NCI-H748 treated with DMSO at 0.1 percent for 48 hours (cell line): ENCODE data around the gene STEAP1B.
A peak's percentile ranks its signal among the peaks of the same experiment; 100 is the strongest.
"Not testable (repeated sequence)": the region's sequence is repeated elsewhere in the genome, so short reads cannot be mapped to it uniquely, and the experiment has no call there.

Experiments used
- DNase-seq: peaks from one replicate; lab custom pipeline; 2025; lab: John Stamatoyannopoulos, UW

The STEAP1B gene

DNA sequence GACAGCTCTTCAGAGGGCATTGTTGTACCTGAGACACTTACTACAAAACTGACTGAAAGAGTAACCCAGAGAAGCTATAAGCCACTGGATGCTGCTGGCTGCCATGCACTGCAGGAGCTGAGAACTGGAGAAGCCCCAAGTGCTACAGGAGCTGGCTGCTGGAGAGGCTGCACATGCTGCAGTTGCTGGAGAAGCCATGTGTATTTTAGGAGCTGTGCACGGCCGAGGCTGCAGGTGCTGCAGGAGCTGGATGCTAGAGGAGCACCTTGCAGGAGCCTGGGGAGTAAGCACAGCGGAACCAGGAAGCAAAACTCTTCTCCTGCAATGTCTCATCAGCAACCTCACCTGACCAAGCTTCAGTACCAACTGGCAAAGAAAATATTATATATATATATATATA is 45.5 kb downstream of the STEAP1B start:
- DNase-seq = no peak

DNA sequence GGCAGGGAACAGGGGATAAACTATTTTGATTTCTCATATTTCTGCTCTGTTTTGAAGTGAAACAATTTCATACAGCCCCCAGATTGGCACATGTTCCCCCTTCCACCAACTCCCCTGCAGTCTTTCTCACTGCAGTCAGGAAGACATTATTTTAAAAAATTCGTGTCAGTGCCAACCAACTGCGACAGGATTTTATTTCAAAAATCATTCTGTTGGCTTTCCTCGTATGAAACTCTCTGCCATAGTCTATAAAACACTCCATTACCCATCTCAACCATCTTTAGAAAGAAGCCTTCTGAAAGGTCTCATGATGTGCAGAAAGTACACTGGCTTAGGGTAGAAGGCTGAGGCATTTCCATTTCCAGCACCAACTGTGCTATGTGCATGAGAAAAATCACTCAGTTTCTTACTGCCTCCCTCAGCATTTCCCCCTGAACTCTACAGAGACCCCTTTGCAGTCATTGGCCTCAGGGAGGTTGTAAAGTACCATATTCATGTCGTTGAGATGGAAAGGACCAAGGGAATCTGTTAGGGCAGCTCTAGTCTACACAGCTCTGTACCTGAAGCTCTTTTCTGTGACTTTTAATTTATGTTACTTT is 46.9 kb downstream of the STEAP1B start:
- DNase-seq = no peak

DNA sequence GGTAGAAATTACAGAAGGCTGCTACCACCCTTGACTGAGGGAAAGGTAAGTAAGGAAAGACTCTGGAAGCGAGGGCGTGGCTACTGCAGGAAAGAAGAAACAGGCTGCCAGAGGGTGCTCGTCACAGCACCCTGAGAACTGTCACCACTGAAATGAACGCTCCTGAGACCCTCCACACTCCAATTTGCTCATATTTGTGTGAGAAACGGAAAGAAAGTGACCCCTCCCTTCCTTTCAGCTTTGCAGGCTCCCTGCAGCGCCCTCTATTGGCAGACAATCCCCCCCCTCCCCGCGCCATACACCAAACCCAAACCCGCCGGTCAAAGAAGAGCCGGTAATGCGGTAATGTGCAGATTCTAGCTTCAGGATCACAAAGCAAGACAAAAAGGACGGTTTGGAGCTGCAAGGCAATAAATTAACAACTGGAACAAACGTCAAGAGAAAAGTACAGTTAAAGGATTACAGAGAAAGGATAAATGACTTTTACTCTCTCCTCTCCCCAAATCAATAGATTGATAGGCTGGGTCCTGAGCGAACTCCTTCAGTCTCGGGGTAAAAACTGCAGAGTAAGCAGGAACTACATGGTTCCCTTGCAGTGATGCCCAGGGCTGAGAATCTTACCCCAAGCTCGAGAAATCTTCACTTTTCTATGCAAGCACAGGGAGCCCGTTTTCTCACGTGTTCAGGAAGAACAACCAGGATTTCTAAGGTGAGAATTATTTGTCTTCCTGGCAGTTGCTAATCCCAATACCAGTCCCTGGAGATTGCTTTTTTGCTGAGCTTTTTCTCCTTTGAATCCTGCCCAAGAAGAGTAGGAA is 47.6 kb downstream of the STEAP1B start:
- no peak for DNase-seq

DNA sequence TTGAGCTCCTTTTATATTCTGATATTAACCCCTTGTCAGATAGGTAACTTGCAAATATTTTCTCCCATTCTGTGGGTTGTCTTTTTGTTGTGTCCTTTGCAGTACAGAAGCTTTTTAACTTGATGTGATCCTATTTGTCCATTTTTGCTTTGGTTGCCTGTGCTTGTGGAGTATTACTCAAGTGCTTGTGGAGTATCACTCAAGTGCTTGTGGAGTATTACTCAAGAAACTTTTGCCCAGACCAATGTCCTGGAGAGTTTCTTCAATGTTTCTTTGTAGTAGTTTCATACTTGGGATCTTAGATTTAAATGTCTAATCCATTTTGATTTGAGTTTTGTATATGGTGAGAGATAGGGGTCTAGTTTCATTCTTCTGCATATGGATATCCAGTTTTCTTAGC is 50.0 kb downstream of the STEAP1B start:
- DNase-seq = not testable (repeated sequence)

DNA sequence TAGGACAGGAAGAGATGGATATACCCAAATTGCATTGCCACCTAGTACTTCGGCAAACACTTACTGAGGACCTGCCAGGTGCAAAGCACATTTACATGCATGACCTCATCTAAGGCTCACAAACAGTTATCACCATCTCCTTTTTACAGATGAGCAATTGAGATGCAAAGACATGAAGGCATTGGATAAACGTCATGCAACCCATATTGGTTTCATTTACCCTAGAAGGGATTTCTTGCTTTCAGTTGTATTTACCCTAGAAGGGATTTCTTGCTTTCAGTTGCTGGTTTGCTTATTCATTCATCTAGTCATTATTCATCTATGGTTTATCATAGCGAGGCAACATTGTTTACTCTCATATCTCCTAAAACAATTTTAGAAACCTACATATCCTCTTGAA is 52.2 kb downstream of the STEAP1B start:
- DNase-seq = peak; percentile 87

DNA sequence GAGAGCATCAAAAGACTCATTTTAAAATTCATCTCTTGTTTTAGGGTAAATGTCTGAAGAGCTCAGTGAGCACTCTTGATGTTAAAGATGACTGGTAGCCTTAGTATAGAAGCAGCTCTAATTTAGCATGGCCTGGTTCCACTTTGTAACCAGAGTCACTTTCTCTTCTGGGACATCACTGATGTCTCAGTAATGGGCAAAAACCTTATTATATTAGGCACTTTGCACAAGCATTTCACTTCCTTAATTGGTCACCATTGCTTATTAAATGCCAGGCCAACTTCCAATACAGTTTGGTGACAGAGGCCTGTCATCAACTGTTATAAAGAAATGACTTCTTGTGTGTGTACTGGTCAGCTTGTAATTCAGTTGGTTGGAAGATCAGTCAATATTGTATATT is 53.0 kb downstream of the STEAP1B start:
- DNase-seq = no peak

DNA sequence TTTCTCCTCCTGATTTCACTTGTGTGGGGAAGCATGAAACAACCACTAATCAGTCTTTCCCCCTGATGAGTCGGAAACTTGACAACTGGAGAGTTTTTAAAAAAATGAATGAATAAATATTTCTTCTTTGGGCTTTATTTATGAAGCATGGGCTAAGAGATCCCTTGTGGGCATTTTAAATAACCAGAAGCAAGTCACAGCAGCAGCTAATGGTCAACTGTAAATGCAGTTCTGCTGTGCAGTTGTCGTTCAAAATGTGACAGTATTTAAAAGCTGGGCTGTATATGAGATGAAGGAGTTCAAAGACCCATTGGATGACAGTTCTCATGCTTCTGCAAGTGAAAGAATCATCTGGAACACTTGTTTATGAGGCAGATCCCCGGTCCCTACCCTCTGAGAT is 54.1 kb downstream of the STEAP1B start:
- no peak for DNase-seq

DNA sequence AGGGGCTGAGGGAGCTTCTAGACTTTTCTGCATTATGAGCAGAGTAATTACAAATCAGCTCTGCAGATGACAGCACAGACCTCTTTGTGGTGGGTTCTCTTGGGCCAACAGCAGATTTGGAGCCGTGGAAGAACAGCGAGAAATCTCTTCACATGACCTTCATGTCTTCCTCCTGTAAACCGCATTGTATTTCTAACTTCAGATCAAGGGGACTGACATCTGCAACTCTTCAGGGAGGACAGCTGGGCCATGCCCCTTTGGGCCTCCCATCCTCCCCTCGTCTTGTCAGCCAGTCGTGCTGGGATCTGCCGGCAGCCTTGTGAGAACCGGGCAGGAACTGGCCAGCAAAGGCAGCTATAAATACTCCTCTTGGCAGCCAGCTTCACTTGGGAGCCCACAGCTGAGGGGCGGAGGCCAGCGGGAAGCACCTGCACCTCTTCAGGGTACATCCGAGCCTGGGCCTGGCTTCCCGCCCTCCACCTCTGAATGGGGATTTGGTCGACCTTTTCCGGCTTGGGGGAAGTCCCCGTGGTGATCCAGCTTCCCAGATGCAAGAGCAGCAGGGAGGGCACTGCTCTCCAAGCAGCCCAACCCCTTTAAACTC is 54.7 kb downstream of the STEAP1B start:
- DNase-seq = no peak

DNA sequence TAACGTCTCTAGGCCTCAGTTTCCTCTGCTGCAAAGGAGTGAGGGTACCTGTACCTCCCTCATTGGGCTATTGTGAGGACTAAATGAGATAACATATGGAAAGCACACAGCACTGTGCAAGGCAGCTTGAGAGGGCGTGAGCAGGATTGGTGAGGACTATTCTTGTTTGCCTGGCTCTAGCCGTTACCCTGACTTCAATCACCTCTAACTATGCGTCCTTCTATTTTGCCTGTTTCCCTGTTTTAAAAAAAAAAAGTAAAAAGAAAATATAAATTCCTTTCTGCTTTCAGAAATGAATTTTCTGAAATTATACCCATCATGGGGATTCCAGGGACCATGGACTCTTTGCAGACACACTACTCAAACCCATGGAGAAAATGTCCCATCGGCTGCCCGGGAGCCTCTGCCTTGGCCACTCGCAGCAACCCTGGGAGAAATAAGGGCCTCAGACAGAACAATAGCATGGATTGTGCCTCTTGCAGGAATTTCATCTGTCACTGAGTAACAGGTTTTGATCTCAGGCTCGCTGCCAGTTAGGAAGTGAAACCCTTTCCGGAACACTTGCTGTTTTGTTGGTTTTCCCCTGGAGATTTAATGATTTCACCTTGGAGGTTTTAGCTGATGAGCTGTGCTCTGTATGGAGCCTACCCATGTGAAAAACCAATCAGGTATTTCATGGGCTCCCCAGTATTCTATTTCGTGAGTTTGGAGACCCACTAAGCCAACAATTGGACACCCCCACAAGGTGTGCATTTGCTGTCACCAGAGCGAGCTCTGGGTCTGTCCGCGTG is 55.6 kb downstream of the STEAP1B start:
- DNase-seq = no peak

DNA sequence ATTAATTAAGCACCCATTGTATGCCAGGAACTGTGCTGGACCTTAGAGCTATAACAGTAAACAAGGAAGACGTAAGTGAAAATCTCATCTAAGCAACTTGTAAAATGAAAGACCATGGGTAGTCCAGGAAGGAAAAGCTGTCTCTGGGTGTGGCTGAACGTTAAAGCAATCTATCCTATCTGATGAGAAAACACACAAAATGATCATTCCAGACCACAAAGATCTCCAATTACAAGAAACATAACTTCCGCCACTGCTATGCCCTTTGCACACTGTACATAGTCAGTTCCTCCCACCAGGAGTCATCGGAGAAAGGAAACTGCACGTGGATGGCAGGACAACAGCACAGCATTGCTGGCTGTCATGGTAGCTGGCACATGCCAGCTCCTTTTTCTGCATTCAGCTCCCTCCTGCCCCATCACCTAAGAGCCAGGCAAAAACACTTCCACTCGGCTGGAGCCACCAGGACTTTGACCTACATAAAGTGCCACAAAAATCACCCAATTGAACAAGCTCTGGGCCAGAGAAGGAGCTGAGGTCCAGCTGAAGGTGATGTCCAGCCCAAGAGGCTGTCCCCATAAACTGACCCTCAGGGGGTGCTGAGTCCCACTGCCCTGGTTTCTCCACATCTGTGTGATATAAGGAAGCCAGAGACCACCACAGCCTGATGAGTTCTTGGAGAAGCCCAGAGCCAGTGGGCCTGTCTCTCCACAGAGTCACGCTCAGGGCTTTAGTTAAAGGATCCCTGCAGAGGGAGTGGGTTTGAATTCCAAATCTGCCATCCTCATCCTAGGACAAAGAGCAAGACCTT is 56.4 kb downstream of the STEAP1B start:
- DNase-seq = no peak

DNA sequence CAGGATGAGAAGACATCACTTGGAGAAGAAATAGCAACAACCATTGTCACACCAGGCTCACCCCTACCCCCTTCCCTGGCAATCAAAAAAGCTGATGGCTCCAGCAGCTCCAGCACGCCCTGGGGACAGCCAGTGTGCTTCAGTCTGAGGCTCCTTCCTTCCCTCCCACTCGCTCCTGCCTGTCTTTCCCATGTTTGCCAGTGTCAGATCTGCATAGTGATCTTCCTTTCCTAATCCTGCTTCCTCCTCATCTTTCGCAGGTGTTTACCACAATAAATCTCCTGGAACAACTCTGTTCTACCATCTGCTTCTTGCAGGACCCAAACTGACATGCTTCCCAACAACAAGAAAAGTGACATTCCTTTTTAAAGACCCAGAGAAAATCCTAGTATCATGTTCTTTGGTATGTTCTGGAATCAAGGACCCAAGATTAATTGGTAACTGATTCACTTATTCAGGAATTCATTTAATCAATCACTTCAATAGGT is 57.1 kb downstream of the STEAP1B start:
- no peak for DNase-seq

DNA sequence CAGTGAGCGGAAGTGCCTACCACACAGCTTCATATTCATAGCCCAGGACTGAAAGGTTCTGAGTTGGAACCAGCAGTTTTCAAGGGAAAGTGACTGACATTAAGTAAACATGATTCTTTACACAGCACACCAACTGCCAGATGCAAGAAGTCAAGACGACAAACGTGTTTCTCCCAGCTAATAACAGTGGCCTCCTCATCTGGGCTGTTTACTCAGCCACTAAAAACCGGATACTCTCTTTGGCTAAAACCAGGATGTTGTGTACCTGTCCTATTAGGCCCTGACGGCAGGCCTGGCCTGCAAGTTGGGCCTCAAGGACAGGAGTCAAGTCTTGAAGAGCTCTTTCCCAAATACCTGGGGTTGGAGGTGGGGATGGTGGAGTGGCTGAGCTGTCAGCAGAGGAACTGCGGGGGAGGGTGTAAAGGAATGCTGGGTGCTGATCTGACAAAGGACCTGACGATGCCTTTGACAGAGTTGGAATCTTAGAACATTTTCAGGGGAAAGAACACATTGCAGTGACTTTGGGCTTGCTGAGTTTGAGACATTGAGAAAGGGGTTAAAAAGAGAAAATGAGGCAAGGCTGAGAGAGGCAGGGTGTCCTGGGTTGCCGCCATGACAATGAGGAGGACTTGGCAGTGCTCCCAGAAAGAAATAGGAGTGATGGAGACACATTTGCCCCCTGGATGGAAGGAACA is 57.7 kb downstream of the STEAP1B start:
- DNase-seq = peak; percentile 58

DNA sequence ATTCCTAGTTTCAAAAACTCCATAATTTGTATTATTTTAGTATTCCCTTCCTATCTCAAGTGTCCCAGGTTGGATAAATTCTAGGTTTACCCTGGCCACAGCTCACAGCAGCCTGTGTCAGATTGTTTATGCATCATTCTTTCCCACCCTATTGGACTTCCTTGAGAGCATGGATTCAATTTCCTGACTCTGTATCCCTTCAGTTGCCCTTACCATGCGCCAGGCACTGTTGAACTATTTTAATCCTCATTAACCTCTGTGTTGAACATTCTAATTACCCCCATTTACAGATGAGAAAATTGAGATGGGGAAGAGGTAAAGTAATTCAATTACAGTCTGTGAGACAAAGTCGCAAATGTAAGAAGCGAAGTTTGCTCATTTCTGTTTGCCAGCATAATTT is 58.8 kb downstream of the STEAP1B start:
- no peak for DNase-seq

DNA sequence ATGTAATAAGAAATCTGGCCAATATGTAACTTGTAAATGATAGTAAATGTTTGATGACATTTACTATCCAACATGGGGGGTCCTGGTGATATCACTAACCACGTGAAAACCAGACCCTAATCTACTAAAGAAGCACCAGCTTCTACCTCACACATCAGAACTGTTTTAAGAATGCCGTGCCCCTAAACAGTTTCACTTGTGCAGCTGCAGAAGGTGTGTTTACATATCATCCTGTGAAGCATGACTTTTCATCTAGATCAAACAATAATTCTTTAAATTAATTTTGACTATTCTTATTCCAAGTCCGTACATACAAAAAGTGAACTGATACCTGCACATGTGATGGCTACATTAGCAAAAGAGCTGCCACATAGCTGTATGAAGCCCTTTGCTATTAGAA is 61.0 kb downstream of the STEAP1B start:
- DNase-seq = no peak

DNA sequence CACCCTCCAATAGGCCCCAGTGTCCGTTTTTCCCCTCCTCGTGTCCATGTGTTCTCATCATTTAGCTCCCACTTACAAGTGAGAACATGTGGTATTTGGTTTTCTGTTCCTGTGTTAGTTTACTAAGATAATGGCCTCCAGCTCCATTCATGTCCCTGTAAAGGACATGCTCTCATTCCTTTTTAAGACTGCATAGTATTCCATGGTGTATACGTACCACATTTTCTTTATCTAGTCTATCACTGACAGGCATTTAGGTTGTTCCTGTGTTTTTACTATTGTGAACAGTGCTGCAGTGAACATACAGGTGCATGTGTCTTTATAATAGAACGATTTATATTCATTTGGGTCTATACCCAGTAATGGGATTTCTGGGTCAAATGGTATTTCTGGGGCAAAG is 63.4 kb downstream of the STEAP1B start:
- not testable (repeated sequence) for DNase-seq

DNA sequence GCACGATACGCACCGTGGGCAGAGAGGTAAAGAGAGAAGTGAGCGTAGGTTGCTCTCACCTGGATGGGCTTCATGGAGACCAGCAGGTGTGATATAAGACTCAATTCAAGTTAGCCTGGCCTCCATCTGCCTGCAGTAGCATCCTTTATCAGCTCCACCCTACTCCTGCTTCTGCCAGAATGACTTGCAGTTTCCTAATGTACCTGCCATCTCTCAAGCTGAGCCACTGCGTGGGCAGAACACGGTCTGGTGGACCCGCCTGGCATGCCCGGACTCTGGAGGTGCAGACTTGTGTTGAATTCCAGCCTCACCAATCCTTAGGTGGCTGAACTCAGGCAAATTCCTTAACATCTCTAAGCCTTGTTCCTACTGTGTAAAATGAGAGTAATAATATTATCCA is 64.3 kb downstream of the STEAP1B start:
- no peak for DNase-seq

DNA sequence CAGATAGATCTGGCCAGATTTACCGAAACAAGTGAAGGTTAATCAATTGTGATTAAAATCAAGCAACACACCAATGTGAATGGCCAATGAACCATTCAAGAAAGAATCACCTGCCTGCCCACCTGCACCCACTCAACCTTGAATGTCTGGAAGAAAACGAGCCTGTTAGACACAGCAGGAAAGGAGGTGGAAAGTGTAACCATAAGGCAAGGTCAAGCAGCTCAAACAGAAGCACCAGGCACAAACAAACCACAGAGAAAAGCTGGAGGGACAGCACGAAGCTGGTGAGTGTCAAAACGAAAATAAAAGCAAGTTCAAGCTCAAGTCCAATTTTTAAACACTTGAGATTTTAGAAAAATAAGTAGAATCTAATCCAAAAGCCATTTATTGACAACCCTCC is 64.9 kb downstream of the STEAP1B start:
- DNase-seq = no peak

DNA sequence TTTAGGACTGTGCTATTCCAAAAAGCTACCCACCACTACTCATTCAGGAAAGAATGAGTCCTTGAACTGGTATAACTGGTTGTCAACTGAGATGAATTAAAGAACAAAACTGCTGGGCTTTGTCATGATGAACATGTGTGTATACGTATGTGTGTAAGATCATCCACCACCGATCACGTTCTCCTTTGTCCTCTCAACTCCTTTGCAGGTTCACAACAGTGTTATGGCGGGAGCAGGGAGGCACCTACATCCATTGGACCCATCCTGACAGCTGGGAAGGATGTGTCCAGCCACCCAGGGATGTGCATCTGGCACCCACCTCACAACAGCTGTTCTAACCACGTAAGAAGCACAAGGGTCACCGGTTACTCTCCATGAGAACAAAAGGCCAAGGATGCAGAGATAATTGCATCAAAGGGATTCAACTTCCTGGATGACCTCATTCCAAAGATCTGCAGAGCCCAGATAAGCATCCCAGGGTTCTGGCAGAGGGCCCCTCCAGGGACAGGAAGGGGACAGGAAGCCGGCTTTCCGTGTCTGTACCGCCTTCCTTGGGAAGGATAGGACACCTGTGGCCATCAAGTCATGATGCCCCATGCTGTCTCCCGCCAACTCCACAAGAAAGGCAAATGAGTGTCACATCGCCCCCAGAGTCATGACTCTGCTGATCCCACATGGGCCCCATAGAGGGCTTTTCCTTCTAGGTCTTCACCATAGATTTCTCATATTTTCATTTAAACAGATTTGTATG is 66.1 kb downstream of the STEAP1B start:
- DNase-seq = no peak

DNA sequence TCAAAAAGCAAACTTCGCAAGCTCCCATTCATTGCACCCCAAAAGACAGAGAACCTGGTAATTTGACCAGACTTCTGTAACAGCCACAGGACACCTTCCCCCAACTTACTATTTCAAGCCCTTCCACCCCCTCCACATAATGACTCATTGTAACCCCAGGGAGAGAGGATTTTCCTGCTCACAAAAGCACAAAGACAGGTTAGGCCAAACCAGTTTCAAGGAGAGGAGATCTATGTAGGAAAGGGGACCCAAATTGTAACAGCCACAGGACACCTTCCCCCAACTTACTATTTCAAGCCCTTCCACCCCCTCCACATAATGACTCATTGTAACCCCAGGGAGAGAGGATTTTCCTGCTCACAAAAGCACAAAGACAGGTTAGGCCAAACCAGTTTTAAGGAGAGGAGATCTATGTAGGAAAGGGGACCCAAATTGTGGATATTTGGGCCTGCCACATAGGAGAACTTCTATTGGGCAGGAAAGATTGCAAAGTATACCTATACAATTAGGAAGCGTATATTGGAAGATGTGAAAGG is 66.8 kb downstream of the STEAP1B start:
- not testable (repeated sequence) for DNase-seq

DNA sequence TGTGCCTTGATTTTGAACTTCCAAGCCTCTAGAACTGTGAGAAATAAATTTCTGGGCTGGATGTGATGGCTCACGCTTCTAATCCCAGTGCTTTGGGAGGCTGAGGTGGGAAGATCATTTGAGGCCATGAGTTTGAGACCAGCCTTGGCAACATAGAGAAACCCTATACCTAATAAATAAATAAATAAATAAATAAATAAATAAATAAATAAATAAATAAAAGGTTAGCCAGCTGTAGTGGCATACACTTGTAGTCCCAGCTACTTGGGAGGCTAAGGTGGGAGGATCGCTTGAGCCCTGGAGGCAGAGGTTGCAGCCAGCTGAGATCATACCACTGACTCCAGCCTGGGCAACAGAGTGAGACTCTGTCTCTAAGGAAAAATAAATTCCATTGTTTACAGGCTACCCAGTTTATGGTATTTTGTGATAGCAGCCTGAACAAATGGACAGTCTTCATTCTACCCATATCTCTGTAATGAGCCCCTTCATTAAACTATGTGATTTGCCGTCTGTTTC is 67.7 kb downstream of the STEAP1B start:
- no peak for DNase-seq
